GM13976 (cell line): ENCODE results near the gene ZNF215.

ENCODE experiments used
- DNase-seq: peaks from one replicate; pipeline ENCODE4 v3.0.0; 2012; ENCODE audit warnings: low spot score
- CTCF ChIP-seq: IDR thresholded peaks from 2 replicates; pipeline ENCODE4 v1.5.1; 2012; ENCODE audit warnings: borderline replicate concordance, mild to moderate bottlenecking; ENCODE audit not compliant: insufficient read depth; ENCODE audit errors: extremely low read depth, missing control alignments, control extremely low read depth
- in situ Hi-C: fragments of 300-500 bp; cut with MboI; formaldehyde crosslinking; loops from one replicate; pipeline ENCODE4 v1.12.0; 2022; ENCODE audit warnings: low sequenced_read_pairs, mixed read lengths, inconsistent platforms; ENCODE audit not compliant: unreplicated experiment

Gene ZNF215

GRCh38 chr11:6979365-6979764, 53.1 kb downstream of the ZNF215 start:
- DNase-seq, result no peak
- in situ Hi-C loops, result no loop called here
- no peak for TF ChIP-seq CTCF

GRCh38 chr11:6986487-6986886, 60.3 kb downstream of the ZNF215 start:
- in situ Hi-C loops, result no loop called here
- DNase-seq, result no peak
- TF ChIP-seq CTCF, result no peak

- no peak for TF ChIP-seq CTCF
- in situ Hi-C loops, result no loop called here
- no peak for DNase-seq
Measured at GRCh38 chr11:6988506-6988905, 62.3 kb downstream of the ZNF215 start.

GRCh38 chr11:6991227-6991626, 65.0 kb downstream of the ZNF215 start:
- no peak for TF ChIP-seq CTCF
- in situ Hi-C loops, result no loop called here
- DNase-seq, result no peak

- TF ChIP-seq CTCF, result no peak
- in situ Hi-C loops, result no loop called here
- no peak for DNase-seq
Measured at GRCh38 chr11:6992026-6992425, 65.8 kb downstream of the ZNF215 start.

- no peak for TF ChIP-seq CTCF
- no peak for DNase-seq
- in situ Hi-C loops, result no loop called here
Measured at GRCh38 chr11:6992457-6993417, 66.5 kb downstream of the ZNF215 start.

GRCh38 chr11:6995703-6996102, 69.5 kb downstream of the ZNF215 start:
- in situ Hi-C loops, result no loop called here
- no peak for TF ChIP-seq CTCF
- no peak for DNase-seq
